H1 (cell line): ENCODE data around the gene CRYBA4. TPM values are rescaled to one million over a fixed set of nuclear protein-coding genes. Genes with fewer than 3 reads are reported as not detected.

ENCODE experiments used
- ATF2 ChIP-seq: IDR thresholded peaks from 2 replicates; pipeline ENCODE4 v1.6.1; 2012; ENCODE audit warnings: low read length, inconsistent platforms
- EP300 ChIP-seq, 2 experiments: IDR thresholded peaks; 1 replicate in 1 of 2; 2 replicates in 1 of 2; pipeline ENCODE4 v1.6.1; 2011 to 2012; ENCODE audit warnings: low read depth in 2 of 2, low read length in 2 of 2, mild to moderate bottlenecking in 2 of 2, borderline replicate concordance in 1 of 2, inconsistent platforms in 1 of 2, moderate library complexity in 1 of 2
- NANOG ChIP-seq: IDR thresholded peaks from 2 replicates; pipeline ENCODE4 v1.6.1; 2011; ENCODE audit warnings: low read length, low read depth, mild to moderate bottlenecking, inconsistent platforms; ENCODE audit not compliant: insufficient read depth, poor library complexity, severe bottlenecking
- RBBP5 ChIP-seq: IDR thresholded peaks from 2 replicates; pipeline ENCODE4 v1.7.1; 2012; ENCODE audit warnings: low read depth, mild to moderate bottlenecking, inconsistent platforms, low read length, moderate library complexity, borderline replicate concordance
- SP4 ChIP-seq: IDR thresholded peaks from 2 replicates; pipeline ENCODE4 v1.6.1; 2012; ENCODE audit warnings: low read length, inconsistent platforms
- polyA plus RNA-seq, 7 experiments: library from polyadenylated mRNA; depleted of rRNA in 3 of 7; stranded (reverse) in 5 of 7; unstranded in 2 of 7; fragments of >200 nt in 5 of 7; fragments of 200-250 nt in 2 of 7; gene quantifications; 1 replicate in 5 of 7; 2 replicates in 1 of 7; 4 replicates in 1 of 7; pipeline versions ENCODE4 v1.2.1 to v1.2.3, GENCODE V29; 2011 to 2013; ENCODE audit warnings: missing spikeins in 2 of 7, mixed read lengths in 2 of 7
- total RNA-seq: library from RNA; stranded (reverse); fragmentation: NEBNext Ultra II Directional; extraction: Animal tissue kit (Norgen Biotek cat#: 25700); gene quantifications from 2 replicates; pipeline ENCODE4 v1.2.1, GENCODE V29; 2021

The CRYBA4 gene
- total and polyA plus RNA-seq, 2 of the 8 experiments (the other 6 are each of a cell fraction or from before 2014, with no cell fraction given) = 0.67 to 3.1 TPM

- TF ChIP-seq NANOG = no peak
- TF ChIP-seq SP4 = no peak
- TF ChIP-seq ATF2 = no peak
- peak in 1 of 2 experiments; percentile 30; a peak in 1 of 3 replicates for TF ChIP-seq EP300 (IDR thresholded peaks at IDR 0.05; ENCODE audit: borderline replicate concordance in 1 of 2, low read depth in 2 of 2, low read length in 2 of 2)
- TF ChIP-seq RBBP5 = no peak
Observed at GRCh38 chr22:26589845-26590736, 31.7 kb upstream of the CRYBA4 start, which contains the start of gene TPST2 (continued).
